BLaER1 (cell line): ENCODE results near the gene ALDH8A1.

Experiments used
- H3K27ac ChIP-seq: shearing (Covaris generic); formaldehyde crosslinking; 2 replicates; pipeline ENCODE4 v1.8.1; 2022
- H3K27me3 ChIP-seq: shearing (Covaris generic); formaldehyde crosslinking; 2 replicates; pipeline ENCODE4 v1.8.1; 2022
- H3K36me3 ChIP-seq: shearing (Covaris generic); formaldehyde crosslinking; 2 replicates; pipeline ENCODE4 v1.8.1; 2022
- H3K4me1 ChIP-seq: shearing (Covaris generic); formaldehyde crosslinking; 2 replicates; pipeline ENCODE4 v1.8.1; 2022
- H3K4me2 ChIP-seq: shearing (Covaris generic); formaldehyde crosslinking; 2 replicates; pipeline ENCODE4 v1.8.1; 2022
- H3K4me3 ChIP-seq: shearing (Covaris generic); formaldehyde crosslinking; 2 replicates; pipeline ENCODE4 v1.8.1; 2022
- H3K9ac ChIP-seq: shearing (Covaris generic); formaldehyde crosslinking; 2 replicates; pipeline ENCODE4 v1.8.1; 2022
- H3K9me3 ChIP-seq: shearing (Covaris generic); formaldehyde crosslinking; 2 replicates; pipeline ENCODE4 v1.8.1; 2022
- H4K20me1 ChIP-seq: shearing (Covaris generic); formaldehyde crosslinking; 2 replicates; pipeline ENCODE4 v1.8.1; 2022
- Cebpa-rat ChIP-seq: shearing (Covaris generic); IDR thresholded peaks from 2 replicates; pipeline ENCODE4 v1.8.1; 2022

ALDH8A1 gene, protein sequence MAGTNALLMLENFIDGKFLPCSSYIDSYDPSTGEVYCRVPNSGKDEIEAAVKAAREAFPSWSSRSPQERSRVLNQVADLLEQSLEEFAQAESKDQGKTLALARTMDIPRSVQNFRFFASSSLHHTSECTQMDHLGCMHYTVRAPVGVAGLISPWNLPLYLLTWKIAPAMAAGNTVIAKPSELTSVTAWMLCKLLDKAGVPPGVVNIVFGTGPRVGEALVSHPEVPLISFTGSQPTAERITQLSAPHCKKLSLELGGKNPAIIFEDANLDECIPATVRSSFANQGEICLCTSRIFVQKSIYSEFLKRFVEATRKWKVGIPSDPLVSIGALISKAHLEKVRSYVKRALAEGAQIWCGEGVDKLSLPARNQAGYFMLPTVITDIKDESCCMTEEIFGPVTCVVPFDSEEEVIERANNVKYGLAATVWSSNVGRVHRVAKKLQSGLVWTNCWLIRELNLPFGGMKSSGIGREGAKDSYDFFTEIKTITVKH

DNA sequence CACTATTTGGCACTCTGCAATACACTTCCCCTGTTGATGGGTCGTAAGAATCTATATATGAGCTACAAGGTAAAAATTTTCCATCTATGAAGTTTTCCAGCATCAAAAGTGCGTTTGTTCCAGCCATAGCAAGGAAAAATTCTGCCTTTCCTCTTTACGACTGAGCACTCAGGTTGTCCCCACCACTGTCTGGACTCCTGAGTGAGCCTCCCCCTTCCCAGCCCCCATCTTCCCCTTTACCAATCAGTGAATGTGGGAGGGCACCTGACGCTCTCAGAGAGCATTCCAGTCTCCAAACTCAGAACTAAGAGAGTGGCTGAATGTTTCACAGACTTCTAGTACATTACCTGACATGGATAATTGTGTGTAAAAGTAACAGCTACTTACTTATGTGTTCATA lies at the start of gene ALDH8A1:
Gene ALDH8A1 (minus strand): TSS at position 175 of the 400 bp plus-strand sequence. CDS start 48 bp downstream, at position 127.
- Histone ChIP-seq H3K36me3 (no peaks in the 10 kb centered on the region), H3K9me3 (peaks cover 6% of the 10 kb centered on the region), H3K27me3 (no peaks in the 10 kb centered on the region), H3K27ac (no peak within 1 kb of the TSS), H3K4me3 (no peak within 1 kb of the TSS), H3K4me1 (peaks cover 5% of the 10 kb centered on the region; the same call in 1 of the 2 replicates), H3K4me2 (no peak within 1 kb of the TSS), H4K20me1 (no peaks in the 10 kb centered on the region), H3K9ac (no peak within 1 kb of the TSS)
- TF ChIP-seq Cebpa-rat, result no peak

DNA sequence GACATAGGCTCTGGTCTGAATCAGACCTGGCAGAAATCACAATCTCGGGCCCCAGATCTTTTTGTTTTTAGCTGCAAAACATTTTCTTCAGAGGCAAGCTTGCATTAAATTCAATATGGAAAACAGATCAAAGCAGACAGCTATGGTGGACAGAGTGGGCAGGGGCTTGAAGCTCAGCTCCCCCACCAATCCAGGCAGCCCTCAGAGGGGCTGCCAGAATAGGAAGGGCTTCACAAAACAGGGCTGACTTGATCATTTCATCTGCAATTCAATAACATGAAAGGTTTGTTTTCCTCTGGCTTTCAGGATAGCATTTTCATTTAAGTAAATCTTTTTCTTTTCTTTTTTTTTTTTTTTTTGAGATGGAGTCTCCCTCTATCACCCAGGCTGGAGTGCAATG lies 49.2 kb upstream of the ALDH8A1 start:
- Histone ChIP-seq H3K27me3 (no peaks in the 10 kb centered on the region), H3K9ac (no peak overlapping the region), H3K36me3 (peaks cover 50% of the 10 kb centered on the region), H3K4me1 (peaks cover 41% of the 10 kb centered on the region), H3K9me3 (no peaks in the 10 kb centered on the region), H3K4me3 (no peak overlapping the region), H3K4me2 (no peak overlapping the region), H4K20me1 (no peaks in the 10 kb centered on the region), H3K27ac (no peak overlapping the region)
- no peak for TF ChIP-seq Cebpa-rat

DNA sequence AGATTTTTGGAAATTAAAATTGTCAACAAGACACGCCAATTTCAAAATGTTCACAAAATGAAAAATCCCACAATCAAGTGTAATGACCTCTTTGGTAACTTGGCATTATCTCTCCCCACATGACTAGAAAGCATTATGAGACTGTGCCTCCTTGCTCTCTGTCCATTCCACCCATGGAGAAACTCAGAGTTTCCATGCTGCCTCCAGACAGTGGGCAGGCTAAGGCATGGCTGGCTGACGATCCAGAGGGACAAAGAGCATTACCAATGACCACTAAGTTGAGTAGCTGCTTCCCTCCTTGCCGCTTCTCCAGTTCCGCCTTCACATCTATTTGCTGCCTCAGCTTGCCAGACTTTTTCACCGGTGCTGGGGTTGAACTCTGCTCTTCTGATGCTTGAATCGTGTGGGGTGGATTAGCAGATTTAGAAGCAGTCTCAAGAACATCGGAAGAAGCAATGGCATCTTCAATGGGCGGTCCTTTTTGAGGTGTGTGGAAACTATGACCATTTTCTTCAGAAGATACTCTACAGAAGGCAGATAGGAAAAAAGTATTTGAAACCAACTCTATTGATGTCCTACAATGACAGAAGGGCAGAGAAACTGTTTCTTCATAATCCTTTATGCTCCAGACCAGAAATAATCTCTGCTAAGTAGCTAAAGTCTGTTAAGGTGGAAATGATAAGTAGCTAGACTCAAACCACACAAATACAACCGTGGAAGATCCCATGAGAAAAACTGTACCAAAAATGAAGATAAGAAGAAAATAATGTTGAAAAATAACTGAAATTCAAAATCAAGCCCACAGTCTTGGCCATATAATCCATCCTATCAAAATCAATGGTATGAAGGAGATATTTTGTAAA lies 47.5 kb upstream of the ALDH8A1 start:
- no peak overlapping the region for H3K27ac ChIP-seq
- H3K4me3 ChIP-seq, result no peak overlapping the region
- H3K4me1 ChIP-seq, result peaks cover 23% of the 10 kb centered on the region
- H3K9ac ChIP-seq, result no peak overlapping the region
- no peaks in the 10 kb centered on the region for H3K27me3 ChIP-seq
- H4K20me1 ChIP-seq, result no peaks in the 10 kb centered on the region
- no peaks in the 10 kb centered on the region for H3K9me3 ChIP-seq
- H3K36me3 ChIP-seq, result peaks cover 62% of the 10 kb centered on the region
- no peak for TF ChIP-seq Cebpa-rat
- H3K4me2 ChIP-seq, result no peak overlapping the region; the same call in 1 of the 2 replicates

DNA sequence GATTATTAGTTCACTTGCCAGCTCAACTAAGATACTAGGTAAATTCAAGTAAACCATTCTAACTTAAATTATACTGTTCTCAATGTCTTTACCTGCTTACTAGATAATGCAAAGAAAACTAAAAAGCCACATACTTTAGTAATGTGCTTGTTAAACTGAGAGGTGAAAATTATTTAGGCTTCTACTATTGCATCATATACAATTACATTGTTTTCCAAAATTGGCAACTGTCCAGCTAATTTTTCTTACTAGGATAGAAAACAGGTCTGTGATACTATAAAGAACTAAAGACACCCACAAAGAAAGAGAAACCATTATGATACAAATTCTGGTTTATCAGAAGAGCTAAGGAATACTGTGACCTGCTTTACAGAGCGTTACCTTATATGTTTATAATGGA lies 45.6 kb upstream of the ALDH8A1 start:
- Histone ChIP-seq H3K27ac (no peak overlapping the region), H3K4me1 (peaks cover 21% of the 10 kb centered on the region; the same call in 1 of the 2 replicates), H3K9ac (no peak overlapping the region), H3K36me3 (peaks cover 75% of the 10 kb centered on the region), H4K20me1 (no peaks in the 10 kb centered on the region), H3K9me3 (no peaks in the 10 kb centered on the region), H3K4me3 (no peak overlapping the region), H3K27me3 (no peaks in the 10 kb centered on the region), H3K4me2 (no peak overlapping the region)
- no peak for TF ChIP-seq Cebpa-rat

DNA sequence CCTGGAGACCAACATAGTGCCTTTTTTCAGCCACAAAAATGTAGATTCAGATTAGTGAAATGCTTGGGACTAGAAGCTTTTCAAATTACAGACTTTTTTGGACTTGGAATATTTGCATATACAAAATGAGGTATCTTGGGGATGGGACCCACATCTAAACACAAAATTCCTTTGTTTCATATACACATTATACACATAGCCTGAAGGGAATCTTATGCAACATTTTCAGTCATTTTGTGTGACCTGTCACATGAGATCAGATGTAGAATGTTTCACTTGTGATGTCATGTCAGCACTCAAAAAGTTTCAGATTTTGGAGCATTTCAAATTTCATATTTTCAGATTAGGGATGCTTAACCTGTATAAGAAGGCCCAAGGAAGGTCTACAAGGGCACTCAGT lies 44.5 kb upstream of the ALDH8A1 start:
- H4K20me1 ChIP-seq, result no peaks in the 10 kb centered on the region
- peaks cover 77% of the 10 kb centered on the region for H3K36me3 ChIP-seq
- H3K27ac ChIP-seq, result no peak overlapping the region
- peaks cover 19% of the 10 kb centered on the region; the same call in 1 of the 2 replicates for H3K4me1 ChIP-seq
- no peak overlapping the region for H3K4me2 ChIP-seq
- no peaks in the 10 kb centered on the region for H3K9me3 ChIP-seq
- no peak overlapping the region for H3K4me3 ChIP-seq
- H3K9ac ChIP-seq, result no peak overlapping the region
- H3K27me3 ChIP-seq, result no peaks in the 10 kb centered on the region
- no peak for TF ChIP-seq Cebpa-rat

DNA sequence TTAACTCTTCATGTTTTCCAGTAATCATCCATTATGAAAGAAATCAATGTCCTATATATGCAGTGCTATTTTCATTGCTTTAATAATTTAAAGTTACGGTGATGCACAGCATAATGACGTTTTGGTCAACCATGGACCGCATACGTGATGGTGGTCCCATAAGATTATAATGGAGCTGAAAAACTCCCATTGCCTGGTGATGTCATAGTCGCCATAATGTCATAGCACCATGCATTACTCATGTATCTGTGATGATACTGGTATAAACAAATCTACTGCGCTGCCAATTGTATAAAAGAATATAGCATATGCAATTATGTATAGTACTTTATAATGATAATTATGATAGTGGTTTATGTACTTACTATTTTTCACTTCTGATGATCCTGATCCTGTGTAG lies 42.3 kb upstream of the ALDH8A1 start:
- Histone ChIP-seq H3K9me3 (no peaks in the 10 kb centered on the region), H3K9ac (no peak overlapping the region), H3K4me2 (no peak overlapping the region), H3K36me3 (peaks cover 82% of the 10 kb centered on the region), H4K20me1 (no peaks in the 10 kb centered on the region), H3K27me3 (no peaks in the 10 kb centered on the region), H3K4me3 (no peak overlapping the region), H3K27ac (no peak overlapping the region), H3K4me1 (no peaks in the 10 kb centered on the region)
- TF ChIP-seq Cebpa-rat, result no peak

DNA sequence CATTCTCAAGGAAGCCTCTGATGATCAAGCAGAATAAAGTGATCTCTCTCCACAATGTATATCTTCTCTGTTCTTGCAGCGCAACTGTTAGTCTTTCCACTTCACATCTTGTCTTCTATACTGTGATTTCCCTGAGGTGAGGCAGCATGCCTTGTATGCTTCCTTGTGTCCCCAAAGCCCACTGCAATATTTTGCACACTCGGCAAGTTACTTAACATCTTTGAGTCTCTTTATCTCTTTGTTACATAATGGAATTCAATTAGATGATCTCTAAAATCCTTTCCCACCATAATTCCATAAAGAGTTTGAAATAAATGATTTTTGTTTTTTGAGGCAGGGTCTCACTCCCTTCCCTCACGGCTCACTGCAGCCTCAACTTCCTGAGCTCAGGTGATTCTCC lies 40.4 kb upstream of the ALDH8A1 start:
- Histone ChIP-seq H3K36me3 (peaks cover 73% of the 10 kb centered on the region), H3K9me3 (no peaks in the 10 kb centered on the region), H3K9ac (no peak overlapping the region), H3K4me2 (no peak overlapping the region), H3K4me1 (0 out of 2 replicates have a peak, but pooled peaks cover 1% of the 10 kb centered on the region), H3K27me3 (no peaks in the 10 kb centered on the region), H3K4me3 (no peak overlapping the region), H4K20me1 (no peaks in the 10 kb centered on the region), H3K27ac (no peak overlapping the region)
- no peak for TF ChIP-seq Cebpa-rat

DNA sequence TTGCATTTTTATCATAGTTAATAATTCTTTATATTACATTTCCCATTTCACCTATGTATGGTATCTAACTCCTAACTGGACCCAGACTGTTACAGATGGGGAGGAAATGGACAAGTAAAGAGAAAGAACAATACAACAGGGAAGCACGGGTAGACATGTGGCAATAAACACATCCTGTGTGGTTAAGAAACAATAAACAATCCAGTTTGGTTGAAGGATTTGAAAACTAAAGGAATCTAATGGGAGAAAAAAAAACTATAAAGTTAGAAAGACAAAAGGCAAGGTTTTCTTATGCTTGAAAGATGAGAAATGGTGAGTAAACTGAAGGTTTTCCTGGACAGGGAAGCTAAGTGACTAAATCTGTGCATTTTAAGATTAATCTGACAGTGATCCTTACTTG lies 34.9 kb upstream of the ALDH8A1 start:
- no peaks in the 10 kb centered on the region for H4K20me1 ChIP-seq
- H3K4me3 ChIP-seq, result no peak overlapping the region
- H3K9ac ChIP-seq, result no peak overlapping the region
- no peaks in the 10 kb centered on the region for H3K9me3 ChIP-seq
- peaks cover 20% of the 10 kb centered on the region for H3K4me1 ChIP-seq
- H3K36me3 ChIP-seq, result peaks cover 69% of the 10 kb centered on the region
- TF ChIP-seq Cebpa-rat, result no peak
- no peak overlapping the region for H3K27ac ChIP-seq
- H3K4me2 ChIP-seq, result no peak overlapping the region
- no peaks in the 10 kb centered on the region for H3K27me3 ChIP-seq

DNA sequence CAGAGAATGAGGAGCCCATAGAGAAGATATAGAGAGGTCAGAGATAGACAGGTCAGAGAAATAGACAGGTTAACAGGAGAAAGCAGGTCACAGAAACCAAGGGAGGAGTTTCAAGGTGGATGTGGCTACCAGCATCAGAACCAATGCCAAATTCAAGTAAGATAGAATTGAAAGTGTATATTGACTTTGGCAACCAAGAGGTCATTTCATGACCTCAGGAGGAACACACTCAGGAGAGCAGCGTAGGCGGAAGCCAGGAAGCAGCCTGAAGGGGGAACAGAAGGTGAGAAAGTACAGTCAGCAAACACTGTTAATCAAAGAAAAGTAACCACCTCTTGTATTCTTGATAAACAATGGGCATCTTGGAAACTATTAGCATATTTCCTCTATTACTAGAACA lies 33.9 kb upstream of the ALDH8A1 start:
- Histone ChIP-seq H3K9ac (no peak overlapping the region), H3K4me1 (peaks cover 20% of the 10 kb centered on the region), H3K9me3 (no peaks in the 10 kb centered on the region), H3K4me3 (no peak overlapping the region), H3K27me3 (no peaks in the 10 kb centered on the region), H3K27ac (no peak overlapping the region), H4K20me1 (no peaks in the 10 kb centered on the region), H3K36me3 (peaks cover 71% of the 10 kb centered on the region), H3K4me2 (no peak overlapping the region)
- no peak for TF ChIP-seq Cebpa-rat

DNA sequence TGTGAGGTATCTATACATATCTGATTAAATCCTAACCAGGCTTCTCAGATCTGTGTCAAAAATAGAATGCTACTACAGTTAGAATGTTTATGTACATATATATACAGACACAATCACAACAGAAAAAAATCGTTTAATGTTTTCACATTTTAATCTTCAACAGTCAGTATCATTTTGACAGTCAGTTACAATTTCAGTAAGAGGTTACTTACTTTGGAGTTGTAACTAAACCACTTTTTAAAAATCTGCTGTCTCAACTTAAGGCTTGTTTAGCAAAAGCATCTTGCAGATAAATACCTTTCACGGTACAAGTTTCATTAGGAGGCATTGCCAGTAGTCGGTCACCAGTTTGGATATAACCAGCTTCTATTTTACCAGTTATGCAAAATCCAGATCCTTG lies 32.3 kb upstream of the ALDH8A1 start:
- Histone ChIP-seq H3K4me1 (peaks cover 20% of the 10 kb centered on the region), H3K27ac (no peak overlapping the region), H3K4me2 (no peak overlapping the region), H3K9me3 (no peaks in the 10 kb centered on the region), H3K27me3 (no peaks in the 10 kb centered on the region), H3K4me3 (no peak overlapping the region), H3K9ac (no peak overlapping the region), H3K36me3 (peaks cover 72% of the 10 kb centered on the region), H4K20me1 (no peaks in the 10 kb centered on the region)
- TF ChIP-seq Cebpa-rat, result no peak
